ENCODE results near the gene KIF2A. TPM values are rescaled to one million over a fixed set of nuclear protein-coding genes. Genes with fewer than 3 reads are reported as not detected.

KIF2A gene
- total and polyA plus RNA-seq, 9 of the 15 experiments (the other 6 are each of a cell fraction or from before 2014, with no cell fraction given), result 42.6 to 126 (median 77.6) TPM

- TF ChIP-seq ZNF407 (IDR thresholded peaks at IDR 0.05; ENCODE audit: low read depth), result no peak
- no peak for TF ChIP-seq MAFG (tag; conservative IDR thresholded peaks at IDR 0.05)
- TF ChIP-seq ZNF395 (CRISPR knock-in tag; IDR thresholded peaks at IDR 0.05), result 0 out of 2 replicates have a peak, but pooled peaks have one; percentile 10
- peak; percentile 27 for TF ChIP-seq POLR2B (IDR thresholded peaks at IDR 0.05; ENCODE audit: low read depth, partially characterized antibody)
- TF ChIP-seq KDM5B (IDR thresholded peaks at IDR 0.05; ENCODE audit: insufficient replicate concordance, low read depth, low read length), result peak; percentile 27
- TF ChIP-seq KAT2B (IDR thresholded peaks at IDR 0.05; ENCODE audit: low read depth, low read length), result no peak
- TF ChIP-seq TBP (optimal IDR thresholded peaks at IDR 0.05; ENCODE audit: low read depth, low read length), result no peak
- TF ChIP-seq NONO (IDR thresholded peaks at IDR 0.05; ENCODE audit: low read depth in 2 of 2, low read length in 1 of 2), result no peak
- TF ChIP-seq HDAC6 (IDR thresholded peaks at IDR 0.05; ENCODE audit: low read depth, low read length), result no peak
- TF ChIP-seq U2AF2 (optimal IDR thresholded peaks at IDR 0.05; ENCODE audit: low read depth, low read length), result no peak
- TF ChIP-seq EP300 (IDR thresholded peaks at IDR 0.05; ENCODE audit: low read length), result no peak
- 0 out of 2 replicates have a peak, but pooled peaks have one; percentile 63 for TF ChIP-seq ZBTB7A (IDR thresholded peaks at IDR 0.05; ENCODE audit: borderline replicate concordance, control insufficient read depth, low read depth, low read length)
- no peak for TF ChIP-seq MCM2 (IDR thresholded peaks at IDR 0.05; ENCODE audit: low read depth)
- peak; percentile 51; the same call in 1 of the 2 replicates for TF ChIP-seq AFF4 (CRISPR knock-in tag; IDR thresholded peaks at IDR 0.05)
These were observed 403 bp downstream of the KIF2A start (continued) for GRCh38 chr5:62306323-62306895.
